Neural progenitor cell (in vitro differentiated cells): ENCODE data around the gene MKRN2OS.

Experiments used
- EZH2 ChIP-seq: fragments of 200-600 bp; sonication (generic); IDR thresholded peaks from 2 replicates; pipeline ENCODE4 v1.6.1; 2017; ENCODE audit warnings: antibody characterized with exemption, mild to moderate bottlenecking, moderate library complexity
- EZH2phosphoT487 ChIP-seq: fragments of 200-600 bp; sonication (generic); IDR thresholded peaks from 2 replicates; pipeline ENCODE4 v1.6.1; 2017; ENCODE audit warnings: antibody characterized with exemption
- TF ChIP-seq, protein P1 (sequence below): fragments of 200-600 bp; sonication (generic); IDR thresholded peaks from 2 replicates; pipeline ENCODE4 v1.5.1; 2017; ENCODE audit warnings: antibody characterized with exemption, mild to moderate bottlenecking

DNA sequence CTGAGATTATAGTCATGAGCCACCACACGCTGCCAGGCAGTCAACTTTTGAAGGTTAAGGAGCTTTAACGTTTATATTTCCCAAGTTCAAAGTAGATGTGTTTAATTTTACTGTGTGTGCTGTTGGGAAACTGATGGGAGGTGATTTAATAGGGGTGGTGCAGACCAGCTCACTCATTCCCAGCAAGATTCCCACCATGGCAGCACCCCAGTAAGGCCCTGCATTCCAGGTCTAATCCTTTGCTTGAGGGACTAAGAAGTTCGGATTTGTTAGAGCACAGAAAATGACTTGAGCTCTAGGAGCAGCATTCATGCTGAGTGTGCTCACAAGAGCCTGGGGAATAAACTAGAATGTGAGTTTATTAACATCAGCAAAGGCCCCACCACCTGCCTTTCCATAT, 35.8 kb downstream of the MKRN2OS start:
- TF ChIP-seq, protein P1, sequence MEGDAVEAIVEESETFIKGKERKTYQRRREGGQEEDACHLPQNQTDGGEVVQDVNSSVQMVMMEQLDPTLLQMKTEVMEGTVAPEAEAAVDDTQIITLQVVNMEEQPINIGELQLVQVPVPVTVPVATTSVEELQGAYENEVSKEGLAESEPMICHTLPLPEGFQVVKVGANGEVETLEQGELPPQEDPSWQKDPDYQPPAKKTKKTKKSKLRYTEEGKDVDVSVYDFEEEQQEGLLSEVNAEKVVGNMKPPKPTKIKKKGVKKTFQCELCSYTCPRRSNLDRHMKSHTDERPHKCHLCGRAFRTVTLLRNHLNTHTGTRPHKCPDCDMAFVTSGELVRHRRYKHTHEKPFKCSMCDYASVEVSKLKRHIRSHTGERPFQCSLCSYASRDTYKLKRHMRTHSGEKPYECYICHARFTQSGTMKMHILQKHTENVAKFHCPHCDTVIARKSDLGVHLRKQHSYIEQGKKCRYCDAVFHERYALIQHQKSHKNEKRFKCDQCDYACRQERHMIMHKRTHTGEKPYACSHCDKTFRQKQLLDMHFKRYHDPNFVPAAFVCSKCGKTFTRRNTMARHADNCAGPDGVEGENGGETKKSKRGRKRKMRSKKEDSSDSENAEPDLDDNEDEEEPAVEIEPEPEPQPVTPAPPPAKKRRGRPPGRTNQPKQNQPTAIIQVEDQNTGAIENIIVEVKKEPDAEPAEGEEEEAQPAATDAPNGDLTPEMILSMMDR: no peak
- TF ChIP-seq EZH2phosphoT487 (no peak), EZH2 (no peak)
